ENCODE measurements around the gene CANT1. TPM values are rescaled to one million over a fixed set of nuclear protein-coding genes. Genes with fewer than 3 reads are reported as not detected.
A peak's percentile ranks its signal among the peaks of the same experiment; 100 is the strongest.

CANT1 gene
- total RNA-seq, 1 experiment from 2014 or later = 97.1 TPM

- Histone ChIP-seq H3K9ac (ENCODE audit: low read length) (no peak overlapping the region), H3K9me2 (ENCODE audit: insufficient read depth) (no peaks in the 10 kb centered on the region), H3K27ac (ENCODE audit: low read depth, low read length) (no peak overlapping the region), H3K79me2 (ENCODE audit: insufficient read depth, low read length) (no peaks in the 10 kb centered on the region), H3K36me3 (ENCODE audit: control insufficient read depth in 1 of 2, insufficient read depth in 2 of 2, low read length in 2 of 2) (no peaks in the 10 kb centered on the region), H3K4me2 (ENCODE audit: low read length) (no peak overlapping the region), H3K4me3 (replicated peaks in 1 of 2; ENCODE audit: low read depth in 1 of 2, low read length in 2 of 2) (no peak overlapping the region), H3K27me3 (ENCODE audit: insufficient read depth, low read length) (no peaks in the 10 kb centered on the region), H4K20me1 (ENCODE audit: insufficient read depth) (no peaks in the 10 kb centered on the region), H2AFZ (ENCODE audit: low read depth, low read length, poor library complexity, severe bottlenecking) (no peak overlapping the region), H3K4me1 (ENCODE audit: control insufficient read depth in 1 of 2, insufficient read depth in 2 of 2, low read length in 2 of 2) (peaks cover 0 to 9% of the 10 kb centered on the region in 2 experiments; a peak in 2 of 4 replicates), H3K9me3 (ENCODE audit: control insufficient read depth in 1 of 2, insufficient read depth in 1 of 2, low read depth in 1 of 2, low read length in 2 of 2) (peaks cover 0 to 12% of the 10 kb centered on the region in 2 experiments; a peak in 1 of 4 replicates)
- intact Hi-C loops (cut with micrococcal nuclease) = no loop called here
- CTCF ChIA-PET = interaction anchor here (0.6 to 1.3 kb wide), 4 partner anchors 8 to 56 kb away, joined by 3 to 5 read pairs (median 4); partner anchors contain the start of gene ENGASE
- DNase-seq (ENCODE audit: low read depth, low spot score) = no peak
- POLR2A ChIA-PET = no interaction called here
- ATAC-seq = no peak
- RAD21 ChIA-PET (ENCODE audit: low non-redundant PET in 1 of 2, low total read pairs in 2 of 2, uncharacterized antibody in 2 of 2, unreplicated experiment in 2 of 2) = no interaction called here
- no peak for TF ChIP-seq ATF3 (IDR thresholded peaks at IDR 0.05)
- no peak for TF ChIP-seq CBX3 (IDR thresholded peaks at IDR 0.05; ENCODE audit: low read depth)
- BruUV-seq (replicated peaks) = no TSS peak
Measured at GRCh38 chr17:79018370-79018695, 8.8 kb upstream of the CANT1 start.

GRCh38 chr17:79017546-79018369 lies 8.2 kb upstream of the CANT1 start:
- DNase-seq (ENCODE audit: low read depth, low spot score) (no peak), ATAC-seq (no peak)
- Histone ChIP-seq H4K20me1 (ENCODE audit: insufficient read depth) (no peaks in the 10 kb centered on the region), H3K9ac (ENCODE audit: low read length) (no peak overlapping the region), H3K4me1 (ENCODE audit: control insufficient read depth in 1 of 2, insufficient read depth in 2 of 2, low read length in 2 of 2) (peaks cover 0 to 9% of the 10 kb centered on the region in 2 experiments; a peak in 2 of 4 replicates), H3K4me3 (replicated peaks in 1 of 2; ENCODE audit: low read depth in 1 of 2, low read length in 2 of 2) (no peak overlapping the region), H3K27ac (ENCODE audit: low read depth, low read length) (no peak overlapping the region), H3K36me3 (ENCODE audit: control insufficient read depth in 1 of 2, insufficient read depth in 2 of 2, low read length in 2 of 2) (no peaks in the 10 kb centered on the region), H3K79me2 (ENCODE audit: insufficient read depth, low read length) (no peaks in the 10 kb centered on the region), H3K27me3 (ENCODE audit: insufficient read depth, low read length) (no peaks in the 10 kb centered on the region), H2AFZ (ENCODE audit: low read depth, low read length, poor library complexity, severe bottlenecking) (no peak overlapping the region), H3K9me2 (ENCODE audit: insufficient read depth) (no peaks in the 10 kb centered on the region), H3K4me2 (ENCODE audit: low read length) (0 out of 2 replicates have a peak overlapping the region, but pooled peaks have one; percentile 6), H3K9me3 (ENCODE audit: control insufficient read depth in 1 of 2, insufficient read depth in 1 of 2, low read depth in 1 of 2, low read length in 2 of 2) (peaks cover 0 to 17% of the 10 kb centered on the region in 2 experiments; a peak in 1 of 4 replicates)
- POLR2A ChIA-PET = interaction anchor here (0.6 kb wide), 1 partner anchor 902 kb away, joined by 3 read pairs; no protein-coding TSS in a partner anchor
- intact Hi-C loops (cut with micrococcal nuclease) = no loop called here
- CTCF ChIA-PET = interaction anchor here (1.3 kb wide), 1 partner anchor 22 kb away, joined by 3 read pairs; no protein-coding TSS in a partner anchor
- no TSS peak for BruUV-seq (replicated peaks)
- RAD21 ChIA-PET (ENCODE audit: low non-redundant PET in 1 of 2, low total read pairs in 2 of 2, uncharacterized antibody in 2 of 2, unreplicated experiment in 2 of 2) = no interaction called here
- no peak for TF ChIP-seq REST (IDR thresholded peaks at IDR 0.05; ENCODE audit: low read depth)
- TF ChIP-seq MAX (IDR thresholded peaks at IDR 0.05) = no peak
- TF ChIP-seq SIN3A (IDR thresholded peaks at IDR 0.05; ENCODE audit: low read depth) = no peak
- no peak for TF ChIP-seq EZH2 (IDR thresholded peaks at IDR 0.05)
- TF ChIP-seq ATF3 (IDR thresholded peaks at IDR 0.05) = no peak
- TF ChIP-seq RAD21 (IDR thresholded peaks at IDR 0.05; ENCODE audit: low read depth) = no peak
- no peak for TF ChIP-seq YY1 (IDR thresholded peaks at IDR 0.05; ENCODE audit: extremely low read depth, insufficient replicate concordance, low read depth, low read length)
- TF ChIP-seq ZBTB33 (IDR thresholded peaks at IDR 0.05; ENCODE audit: extremely low read depth, insufficient replicate concordance, low read length) = no peak
- no peak for TF ChIP-seq ZFX (IDR thresholded peaks at IDR 0.05)
- TF ChIP-seq EZH2phosphoT487 (IDR thresholded peaks at IDR 0.05; ENCODE audit: borderline replicate concordance) = no peak
- no peak for TF ChIP-seq SP1 (IDR thresholded peaks at IDR 0.05; ENCODE audit: low read depth)

Measured in HCT116 (cell line).